COLO829 (cell line): Measurements from ENCODE around the gene OPRL1.

Source experiments
- DNase-seq: peaks from one replicate; pipeline ENCODE4 v3.0.0; 2012; ENCODE audit warnings: low spot score

The OPRL1 gene

DNA sequence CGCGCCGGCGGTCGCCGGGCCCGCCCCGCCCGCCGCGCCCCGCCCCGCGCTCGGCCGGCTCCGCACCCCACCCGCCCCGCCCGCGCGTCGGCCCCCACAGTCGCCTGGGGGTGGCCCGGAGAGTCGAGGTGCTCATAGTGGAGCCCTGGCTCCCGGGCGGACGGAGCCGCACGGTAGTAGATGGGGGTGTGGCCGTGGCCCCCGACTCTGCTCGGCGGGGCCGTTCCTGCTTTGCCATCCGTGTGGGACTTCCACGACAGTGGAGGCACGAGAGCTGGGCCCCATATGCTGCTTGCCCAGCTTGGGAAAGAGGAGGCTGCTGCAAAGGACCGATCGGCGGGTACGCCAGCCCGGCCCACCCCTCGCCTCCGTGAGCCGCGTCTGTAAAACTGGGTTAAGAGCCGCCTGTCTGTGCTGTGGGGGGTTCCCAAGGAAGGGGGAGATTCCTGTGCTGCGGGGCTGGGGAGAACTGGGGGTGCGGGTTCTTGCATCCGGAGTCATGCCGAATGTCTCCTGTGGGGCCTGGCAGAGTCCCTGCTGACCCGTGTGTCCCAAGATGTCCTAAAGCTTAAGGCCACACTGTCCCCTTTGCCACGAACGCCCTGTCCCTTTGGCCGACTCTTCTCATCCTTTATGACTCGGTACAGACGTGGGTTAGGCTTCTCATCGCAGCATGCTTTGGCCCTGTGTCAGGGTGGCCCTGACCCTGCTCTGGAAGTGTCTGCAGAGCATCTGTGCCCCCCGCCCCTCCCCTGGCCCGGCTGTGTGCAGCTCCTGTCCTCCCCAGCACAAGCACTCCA is at the start of gene OPRL1:
Gene OPRL1, plus strand, starts transcription at position 70 of the 800 bp plus-strand sequence. CDS start 12,639 bp downstream, outside the sequence.
- DNase-seq = no peak

DNA sequence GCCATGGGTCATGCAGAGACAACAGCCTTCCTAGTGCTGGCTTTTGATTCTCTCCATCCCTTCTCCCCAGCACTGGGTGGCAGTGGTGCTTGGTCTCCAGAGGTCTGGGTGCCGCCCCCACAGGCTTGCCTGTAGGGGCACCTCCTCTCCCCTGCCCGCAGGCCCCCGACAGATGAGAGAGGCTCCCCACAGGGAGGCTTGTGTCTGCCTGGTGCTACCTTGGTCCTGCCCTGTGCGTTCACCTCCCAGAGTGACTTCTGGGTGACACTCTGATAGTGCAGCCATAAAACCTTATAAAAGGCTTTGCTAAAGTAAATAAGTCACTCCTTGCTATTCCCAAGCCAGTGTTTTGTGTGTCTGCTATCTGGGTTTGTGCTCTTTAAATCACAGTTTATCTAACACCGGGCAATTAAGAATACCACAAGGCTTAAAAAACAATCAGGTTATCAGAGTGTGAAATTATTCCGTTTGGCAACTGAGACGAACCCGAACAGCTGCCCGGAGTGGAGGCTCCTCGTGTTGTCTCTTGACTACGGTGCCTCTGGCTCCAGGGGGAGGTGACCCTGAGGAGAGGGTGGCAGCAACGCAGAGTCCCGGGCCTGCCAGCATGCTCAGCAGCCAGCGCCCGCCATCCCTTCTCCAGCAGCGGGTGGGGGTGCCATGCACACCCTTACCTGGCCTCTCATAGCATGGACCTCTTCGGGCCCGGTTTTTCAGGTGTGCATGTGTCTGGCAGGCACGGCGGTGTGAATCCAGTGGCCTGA is 49.3 kb upstream of the OPRL1 start:
- no peak for DNase-seq

DNA sequence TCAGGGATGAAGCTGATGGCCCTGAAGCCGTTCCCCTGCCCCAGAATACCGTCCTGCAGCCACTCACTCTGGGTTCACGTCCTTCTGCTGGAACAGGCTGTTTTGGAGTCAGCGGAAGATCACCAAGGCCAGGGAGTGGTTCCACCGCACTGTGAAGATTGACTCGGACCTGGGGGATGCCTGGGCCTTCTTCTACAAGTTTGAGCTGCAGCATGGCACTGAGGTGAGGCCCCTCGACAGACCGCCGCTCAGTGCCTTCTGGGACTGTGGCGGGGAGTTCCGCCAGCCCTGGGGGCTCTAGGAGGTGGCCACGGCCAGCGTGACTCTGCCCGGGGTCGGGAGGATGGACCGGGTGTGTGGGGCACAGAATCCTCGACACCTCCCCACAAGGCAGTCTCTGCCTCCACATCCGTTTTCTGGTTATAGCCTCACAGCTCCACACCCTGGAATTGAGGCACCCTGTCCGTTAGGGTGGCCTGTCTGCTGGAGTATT is 48.0 kb upstream of the OPRL1 start:
- DNase-seq = no peak

DNA sequence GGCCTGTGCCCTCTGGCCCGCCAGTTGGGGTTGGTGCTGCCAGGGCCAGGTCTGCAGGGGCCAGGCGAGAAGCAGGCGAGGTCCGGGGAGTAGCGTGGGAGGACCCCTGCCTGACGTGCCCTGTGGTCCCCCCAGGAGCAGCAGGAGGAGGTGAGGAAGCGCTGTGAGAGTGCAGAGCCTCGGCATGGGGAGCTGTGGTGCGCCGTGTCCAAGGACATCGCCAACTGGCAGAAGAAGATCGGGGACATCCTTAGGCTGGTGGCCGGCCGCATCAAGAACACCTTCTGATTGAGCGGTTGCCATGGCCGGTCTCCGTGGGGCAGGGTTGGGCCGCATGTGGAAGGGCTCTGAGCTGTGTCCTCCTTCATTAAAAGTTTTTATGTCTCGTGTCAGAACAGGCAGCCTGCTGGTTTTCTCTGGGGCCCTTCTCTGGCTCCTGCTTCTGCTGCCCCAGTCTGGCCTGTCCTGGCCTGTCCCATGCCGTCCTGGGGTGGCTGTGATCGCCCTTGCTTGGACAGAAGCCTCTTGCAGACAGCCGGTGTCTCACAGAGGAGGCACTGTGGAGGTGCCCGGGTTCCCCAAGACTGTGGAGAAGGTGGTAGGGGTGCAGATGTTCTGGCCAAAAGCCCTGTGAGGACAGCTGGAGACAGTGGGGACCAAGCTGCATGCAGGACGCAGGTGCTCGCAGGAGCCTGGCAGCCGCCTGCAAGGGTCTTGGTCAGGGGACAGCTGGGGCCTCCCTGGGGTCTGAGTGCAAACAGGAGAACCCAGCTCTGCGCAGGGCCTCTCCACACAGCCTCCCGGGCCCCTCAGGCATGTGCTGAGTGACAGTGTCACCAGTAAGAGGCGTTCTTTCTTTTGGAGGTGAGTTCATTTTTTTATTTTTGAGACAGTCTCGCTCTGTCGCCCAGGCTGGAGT is 46.9 kb upstream of the OPRL1 start:
- no peak for DNase-seq

DNA sequence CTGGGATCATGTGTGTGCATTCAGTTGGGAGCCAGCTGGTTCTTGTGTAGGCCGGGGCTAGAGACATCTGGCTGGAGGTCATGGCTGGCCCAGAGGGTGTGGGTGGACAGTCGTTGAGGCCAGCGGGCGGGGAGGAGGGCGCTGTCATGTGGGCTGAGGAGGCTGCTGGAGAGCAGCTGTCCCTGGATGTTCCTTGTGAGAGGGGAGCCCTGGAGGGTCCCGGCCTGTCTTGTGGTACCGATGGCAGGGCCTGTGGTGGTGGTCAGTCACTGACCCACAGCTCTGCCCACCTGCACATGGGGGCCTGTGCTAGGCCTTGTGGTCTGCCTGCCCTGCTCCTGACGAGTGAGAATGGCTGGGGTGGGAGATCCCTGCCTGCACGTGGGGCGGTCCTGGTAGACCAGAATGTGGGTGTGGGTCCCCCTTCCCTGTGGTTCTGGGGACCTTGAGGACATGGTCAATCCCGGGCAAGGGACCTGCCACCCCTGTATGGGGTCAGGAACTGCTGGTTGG is 45.8 kb upstream of the OPRL1 start:
- no peak for DNase-seq

DNA sequence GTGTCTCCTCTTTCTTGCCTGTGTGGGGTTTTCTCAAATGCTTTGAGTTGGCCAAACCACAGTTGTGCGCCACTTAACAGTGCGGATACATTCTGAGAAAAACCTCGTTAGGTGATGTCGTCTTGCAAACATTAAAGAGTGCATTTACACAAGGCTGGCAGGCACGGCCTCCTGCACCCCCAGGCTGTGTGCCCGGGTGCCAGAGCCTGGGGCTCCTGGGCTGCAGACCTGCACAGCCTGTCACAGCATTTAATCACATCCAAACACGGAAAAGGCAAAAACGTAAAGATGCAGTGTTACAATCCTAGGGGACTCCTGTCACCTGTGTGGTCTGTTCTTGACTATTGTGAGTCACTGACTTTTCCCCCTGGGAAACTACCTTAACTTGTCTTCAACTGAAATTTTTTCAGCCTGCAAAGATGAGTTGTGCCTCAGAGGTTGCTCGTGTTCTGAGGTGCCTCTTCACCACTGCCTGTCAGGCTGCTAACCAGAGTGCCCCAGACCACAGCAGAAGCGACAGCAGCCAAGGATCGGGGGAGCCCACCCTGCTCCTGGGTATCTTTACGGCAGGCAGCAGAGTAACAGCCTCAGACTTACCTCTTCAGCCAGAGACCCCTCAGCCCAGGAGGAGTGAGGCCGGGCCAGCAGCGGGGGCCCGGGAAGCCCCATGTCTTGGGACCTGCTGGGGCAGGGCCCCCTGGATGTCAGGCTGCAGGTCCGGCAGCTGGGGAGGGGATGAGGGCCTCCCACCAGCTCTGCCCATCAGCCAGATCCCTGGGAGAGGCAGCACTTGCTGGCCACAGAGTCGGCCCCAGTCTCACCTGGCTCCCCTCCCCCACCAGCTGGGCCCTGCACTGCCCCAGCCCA is 44.6 kb upstream of the OPRL1 start:
- no peak for DNase-seq

DNA sequence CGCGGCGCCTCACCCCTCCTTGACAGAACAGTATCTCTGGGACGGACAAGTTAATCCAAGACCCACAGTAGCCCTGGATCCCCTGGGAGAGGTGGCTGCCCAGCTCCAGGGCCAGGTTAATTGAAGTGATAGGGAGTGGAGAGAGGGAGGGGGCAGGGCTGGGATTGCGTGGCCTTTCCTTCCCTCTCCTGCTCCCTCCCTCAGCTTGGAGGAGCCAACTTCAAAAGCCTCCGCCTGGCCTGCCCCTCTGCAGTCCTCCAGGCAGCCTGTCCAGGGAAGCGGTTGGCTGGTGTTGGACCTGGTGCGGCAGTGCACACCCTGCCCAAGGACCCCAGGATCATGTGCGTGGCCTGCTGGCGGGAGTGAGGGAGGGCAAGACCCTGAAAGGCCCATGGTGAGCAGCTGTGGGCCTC is 43.9 kb upstream of the OPRL1 start, which contains the start of gene C20orf204:
Gene C20orf204, plus strand, starts transcription at position 250 of the 413 bp plus-strand sequence. Its CDS starts 142 bp downstream, at position 392.
- no peak for DNase-seq

DNA sequence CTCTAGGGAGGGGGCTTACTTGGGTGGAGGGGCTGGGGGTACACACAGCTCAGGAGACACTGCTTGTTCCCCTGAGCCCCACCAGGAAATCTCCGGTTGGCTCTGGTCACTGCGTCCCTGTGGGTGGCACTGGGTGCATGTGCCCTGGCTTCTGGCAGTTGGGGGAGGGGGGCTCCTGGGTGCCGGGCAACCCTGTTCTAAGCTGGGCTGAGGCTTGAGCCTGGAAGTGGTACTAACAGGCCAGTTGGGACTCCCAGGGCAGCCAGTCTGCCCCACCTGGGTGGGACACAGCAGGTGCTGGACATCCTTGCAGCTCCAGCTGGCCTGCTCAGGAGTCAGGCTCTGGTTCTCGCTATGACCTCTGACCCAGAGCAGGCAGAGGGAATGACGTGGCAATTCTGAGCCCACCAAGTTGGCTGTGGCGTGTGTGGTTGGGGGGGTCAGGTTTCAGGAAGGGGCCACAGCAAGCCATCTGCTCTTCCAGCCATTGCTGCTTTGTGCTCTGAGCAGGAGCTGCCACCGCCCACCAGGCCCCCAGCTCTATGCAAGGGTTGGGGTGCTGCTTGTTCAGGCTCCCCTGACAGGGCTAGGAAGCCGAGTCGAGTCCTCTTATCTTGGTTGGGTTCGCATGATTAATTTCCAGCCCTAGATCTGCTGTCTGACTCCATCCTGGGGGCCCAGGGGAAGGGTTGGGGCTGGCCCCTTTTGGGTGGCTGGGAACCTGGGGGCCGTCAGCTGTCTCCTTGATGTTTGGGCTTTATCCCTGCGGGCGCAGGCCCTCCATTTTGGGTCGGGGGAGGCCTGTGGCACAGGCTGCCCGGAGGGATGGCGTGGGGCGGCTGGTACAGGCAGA is 43.3 kb upstream of the OPRL1 start:
- DNase-seq = no peak

DNA sequence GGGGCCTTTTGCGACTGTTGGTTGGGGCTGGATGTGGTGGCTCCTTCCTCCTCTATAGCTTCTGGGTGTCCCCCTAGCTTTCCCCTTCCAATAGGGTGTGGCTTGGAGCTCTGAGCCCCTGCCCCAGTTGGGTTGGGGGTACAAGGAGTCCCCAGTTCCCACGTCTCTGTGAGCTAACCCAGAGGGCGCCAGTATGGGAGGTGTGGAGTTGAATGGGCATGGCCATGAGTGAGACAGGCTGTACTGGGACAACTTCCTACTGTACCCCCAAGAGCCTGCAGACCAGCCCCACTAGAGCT is 42.7 kb upstream of the OPRL1 start:
- no peak for DNase-seq

DNA sequence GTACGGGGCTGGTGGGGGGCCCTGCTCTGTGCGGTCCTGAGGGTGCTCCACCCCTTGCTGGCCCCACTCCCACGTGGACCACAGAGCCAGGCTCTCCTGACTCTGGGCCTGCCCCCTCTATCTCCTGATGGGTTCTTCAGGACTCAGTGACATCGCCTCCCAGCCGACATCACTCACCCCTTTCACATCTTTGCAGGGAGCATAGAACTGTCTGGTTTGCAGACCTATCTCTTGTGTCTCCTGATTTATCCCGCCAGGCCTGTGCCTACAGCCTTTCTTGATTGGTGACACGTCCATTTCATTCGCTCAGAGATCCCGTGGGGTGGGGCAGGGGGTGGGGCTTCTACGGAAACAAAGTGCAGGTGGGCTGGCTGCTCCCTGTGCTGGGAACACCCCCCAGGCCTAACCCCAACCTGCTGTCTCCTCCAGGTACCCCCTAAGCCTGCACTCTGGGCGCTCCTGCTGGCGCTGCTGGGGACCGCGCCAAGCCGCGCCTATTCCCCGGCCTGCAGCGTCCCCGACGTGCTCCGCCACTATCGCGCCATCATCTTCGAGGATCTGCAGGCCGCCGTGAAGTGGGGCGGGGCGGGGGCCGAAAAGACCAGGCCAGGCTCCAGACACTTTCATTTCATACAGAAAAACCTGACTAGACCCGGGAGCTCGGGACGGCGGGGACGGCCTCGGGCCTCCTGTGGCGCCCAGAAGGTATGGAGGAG is 42.2 kb upstream of the OPRL1 start:
- no peak for DNase-seq

DNA sequence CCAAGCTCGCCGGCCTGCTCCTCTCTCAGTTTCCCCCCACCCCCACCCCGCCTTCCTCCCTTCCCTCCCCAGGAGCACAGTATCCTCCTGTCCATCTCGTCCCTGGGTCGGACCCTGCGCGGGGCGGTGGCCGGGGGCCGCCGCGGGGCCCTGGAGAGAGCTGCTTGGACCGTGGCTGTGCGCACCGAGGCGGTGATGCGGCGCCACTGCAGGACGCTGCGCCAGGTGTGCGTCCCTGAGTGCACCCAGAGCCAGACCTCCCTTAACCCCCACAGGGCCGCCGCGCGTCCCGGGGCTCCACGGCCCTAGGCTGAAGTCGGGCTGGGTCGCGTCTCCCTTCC is 41.7 kb upstream of the OPRL1 start:
- DNase-seq = no peak

DNA sequence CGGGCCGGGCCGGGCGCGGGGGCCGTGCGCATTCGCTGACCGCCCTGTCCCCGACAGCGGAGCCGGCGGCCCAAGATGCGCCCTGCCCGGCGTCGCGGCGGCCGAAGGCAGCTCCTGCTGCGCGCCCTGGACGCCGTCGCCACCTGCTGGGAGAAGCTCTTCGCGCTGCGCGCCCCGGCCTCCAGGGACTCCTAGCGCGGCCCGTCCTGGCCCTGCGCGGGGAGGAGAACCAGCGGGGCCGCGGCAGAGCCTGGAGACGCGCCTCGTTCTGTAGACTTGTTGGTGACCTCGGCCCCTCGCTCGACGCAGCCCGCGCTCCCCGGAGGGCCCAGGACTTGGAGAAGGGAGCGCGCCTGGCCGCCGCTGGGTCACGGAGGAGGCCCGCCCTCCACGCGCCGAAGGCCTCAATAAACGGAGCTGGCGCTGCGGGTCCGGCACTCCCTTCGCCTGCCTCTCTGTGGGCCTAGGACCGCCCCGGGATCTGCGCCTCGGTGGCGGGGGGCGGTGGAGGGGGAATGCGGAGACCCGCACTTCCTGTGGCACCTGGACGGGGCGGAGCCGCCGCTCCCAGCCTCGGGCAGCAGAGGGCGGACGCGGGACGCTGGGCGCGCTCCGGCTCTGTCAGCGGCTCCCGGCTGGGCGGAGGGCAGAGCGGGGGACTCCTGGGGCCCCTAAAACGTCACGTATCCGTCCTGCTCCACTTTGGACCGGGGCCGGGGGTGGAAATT is 41.2 kb upstream of the OPRL1 start:
- peak; percentile 62 for DNase-seq

DNA sequence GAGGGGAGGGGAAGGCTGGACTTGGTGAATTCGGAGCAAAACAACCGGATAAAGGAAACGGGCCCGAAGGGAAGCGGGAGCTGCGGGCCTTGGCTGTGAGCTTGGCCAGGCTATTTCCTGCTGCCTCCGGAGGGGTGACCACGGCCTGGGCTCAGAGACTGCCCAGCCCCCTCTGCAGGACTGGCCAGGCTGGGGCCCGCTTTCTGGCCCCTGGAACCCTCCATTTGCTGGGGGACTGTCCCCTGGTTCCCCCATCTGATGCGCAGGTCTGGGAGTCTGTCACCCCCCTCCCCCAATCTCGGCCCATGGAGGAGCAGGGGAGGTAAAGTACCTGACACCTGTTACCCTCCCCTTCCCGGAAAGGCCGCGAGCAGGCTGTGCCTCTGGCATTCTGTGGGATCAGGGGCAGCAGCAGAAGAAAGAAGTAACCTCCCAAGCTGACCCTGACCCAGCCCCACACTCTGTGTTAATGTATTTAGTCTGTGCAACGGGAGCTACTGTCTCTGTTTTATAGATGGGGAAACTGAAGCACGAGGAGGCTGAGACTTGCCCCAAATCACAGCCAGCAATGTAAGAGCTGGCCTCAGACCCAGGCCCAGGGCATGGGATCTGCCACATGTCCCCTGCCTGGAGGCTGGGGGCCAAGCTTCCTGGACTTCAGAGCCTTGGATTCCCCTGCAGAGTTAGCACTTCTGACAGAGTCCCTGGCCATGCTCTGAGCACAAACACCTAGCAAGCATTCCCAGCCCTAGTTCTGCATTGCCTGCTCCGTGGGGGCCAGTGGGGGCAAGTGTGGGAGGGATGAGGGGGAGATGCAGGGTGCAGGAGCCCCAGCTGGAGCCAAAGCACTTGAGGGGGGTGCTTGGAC is 40.4 kb upstream of the OPRL1 start:
- DNase-seq = no peak

DNA sequence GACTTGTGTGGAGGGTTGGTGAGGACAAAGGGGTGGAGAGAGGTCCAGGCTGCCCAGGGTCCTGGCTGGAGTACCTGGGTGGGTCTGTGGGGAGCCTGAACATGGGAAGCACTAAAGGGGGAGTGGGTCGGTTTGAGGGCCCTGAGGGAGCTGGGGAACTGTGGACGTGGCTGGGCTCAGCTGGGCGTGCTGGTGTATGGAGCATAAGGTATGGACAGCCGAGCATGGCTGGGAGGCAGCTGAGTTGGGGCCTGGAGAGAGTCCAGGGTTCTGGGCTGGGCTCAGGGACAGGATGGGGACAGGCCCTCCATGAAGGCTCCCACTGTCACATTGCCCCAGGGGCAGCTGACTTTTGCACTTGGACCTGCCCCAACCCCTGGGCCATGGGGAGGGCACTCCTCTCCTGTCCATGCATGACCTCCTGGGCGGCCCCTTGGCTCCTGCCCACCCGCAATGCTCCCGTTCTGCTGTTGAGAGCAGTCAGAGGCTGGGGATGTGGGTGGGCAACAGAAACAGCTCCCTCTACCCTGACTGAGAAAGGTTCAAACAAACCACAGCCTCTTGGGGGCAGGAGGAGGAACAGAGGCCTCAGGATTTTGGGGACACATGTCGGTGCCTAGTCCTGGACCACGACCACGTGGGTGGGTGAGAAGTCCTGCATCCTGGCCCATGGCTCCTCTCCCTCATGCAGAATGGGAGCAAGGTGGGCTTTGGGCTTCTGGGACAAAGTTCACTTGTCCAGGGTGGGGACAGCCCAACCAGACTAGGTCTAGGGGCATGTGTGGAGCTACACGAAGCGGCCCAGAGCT is 39.4 kb upstream of the OPRL1 start:
- no peak for DNase-seq

DNA sequence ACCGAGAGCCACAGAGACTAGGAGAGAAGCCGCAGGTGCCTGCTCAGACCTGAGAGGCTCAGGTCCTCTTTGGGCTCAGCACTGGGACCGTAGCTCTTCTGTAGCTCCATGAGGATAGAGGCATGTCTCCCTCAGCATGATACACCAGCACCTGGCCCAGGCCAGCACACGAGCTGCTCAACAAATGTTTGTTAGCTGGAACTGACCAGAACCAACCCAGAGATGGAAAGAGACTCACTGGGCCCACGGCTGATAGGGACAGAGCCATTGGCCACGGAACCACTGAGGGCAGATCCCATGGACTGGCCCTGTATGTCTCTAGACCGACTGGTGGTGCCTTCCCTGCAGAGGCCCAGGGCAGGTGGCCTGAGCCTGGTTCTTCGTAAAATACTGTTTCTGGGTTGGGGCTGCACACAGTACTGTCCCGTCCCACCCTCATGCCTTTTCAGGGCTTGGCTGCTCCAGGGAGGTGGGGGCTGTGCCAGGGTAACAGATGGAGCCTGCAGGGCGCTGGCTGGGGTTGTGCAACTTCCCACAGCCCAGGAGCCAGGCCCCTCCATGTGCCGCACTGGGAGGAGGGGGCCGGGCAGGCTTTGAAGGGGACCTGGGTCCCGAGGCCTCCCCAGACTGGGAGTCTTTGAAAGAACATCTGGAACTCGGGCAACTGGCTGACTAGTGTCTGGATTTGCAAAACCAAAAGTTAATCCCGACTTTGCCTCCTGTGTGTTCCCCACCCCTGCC is 38.7 kb upstream of the OPRL1 start:
- DNase-seq = no peak

DNA sequence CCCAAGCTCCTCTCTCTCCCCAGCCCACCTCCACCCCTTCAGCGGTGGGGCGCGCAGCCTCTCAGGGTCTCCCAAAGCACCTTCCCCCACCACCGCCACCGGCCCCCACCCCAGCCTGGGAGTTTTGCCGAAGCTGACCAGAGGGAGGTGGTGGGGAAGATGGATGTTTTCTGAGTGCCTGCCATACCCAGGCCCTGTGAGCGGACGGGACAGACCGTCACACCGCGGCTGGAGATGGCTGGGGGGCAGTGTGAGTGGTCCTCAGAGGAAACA is 38.2 kb upstream of the OPRL1 start:
- no peak for DNase-seq
